ENCODE data around the gene PRAF2.

Gene PRAF2, protein sequence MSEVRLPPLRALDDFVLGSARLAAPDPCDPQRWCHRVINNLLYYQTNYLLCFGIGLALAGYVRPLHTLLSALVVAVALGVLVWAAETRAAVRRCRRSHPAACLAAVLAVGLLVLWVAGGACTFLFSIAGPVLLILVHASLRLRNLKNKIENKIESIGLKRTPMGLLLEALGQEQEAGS

DNA sequence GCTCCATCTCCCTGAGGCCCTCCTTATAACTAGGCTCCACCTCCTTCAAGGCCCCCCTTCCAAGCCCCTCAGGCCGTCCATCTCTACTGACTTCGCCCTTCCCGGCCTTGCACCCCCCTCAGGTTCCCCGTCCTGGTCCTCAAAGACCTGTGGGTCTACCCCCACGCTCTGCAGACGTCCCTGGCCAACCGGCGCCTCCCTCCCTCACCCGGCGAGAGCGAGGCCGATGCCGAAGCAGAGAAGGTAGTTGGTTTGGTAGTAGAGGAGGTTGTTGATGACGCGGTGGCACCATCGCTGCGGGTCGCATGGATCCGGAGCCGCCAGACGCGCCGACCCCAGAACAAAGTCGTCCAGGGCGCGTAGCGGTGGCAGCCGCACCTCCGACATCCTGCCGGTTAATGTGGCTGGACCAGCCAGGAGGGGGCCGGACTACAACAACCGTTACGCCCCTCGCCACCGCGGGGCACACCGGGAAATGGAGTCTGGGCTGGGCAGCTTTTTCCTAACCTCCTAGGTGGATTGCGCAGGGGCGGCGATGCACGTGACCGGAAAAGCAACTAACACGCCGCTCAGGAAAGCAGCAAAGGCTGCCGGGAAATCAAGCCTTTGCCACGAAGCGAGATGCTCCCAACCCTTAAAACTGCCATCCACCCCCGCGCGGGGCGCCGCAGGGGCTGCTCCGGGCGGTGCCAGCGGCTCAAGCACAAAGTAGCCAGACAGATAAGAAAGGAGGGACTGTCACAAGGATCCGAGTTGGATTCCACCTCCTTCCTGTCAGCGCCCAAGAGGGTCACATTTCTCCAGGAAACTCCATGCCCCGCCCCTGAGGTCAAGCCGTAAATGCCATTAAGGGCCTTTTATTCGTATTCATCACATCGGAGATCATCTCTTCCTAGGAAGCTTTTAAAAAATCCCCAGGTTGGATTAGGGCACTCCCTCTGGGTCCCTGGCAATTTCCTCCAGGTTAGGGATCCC, at the start of gene PRAF2:
Gene PRAF2 (minus strand): TSS at position 402 of the 975 bp plus-strand sequence. CDS start 15 bp downstream, at position 387.
- peak; percentile 41 for DNase-seq

DNA sequence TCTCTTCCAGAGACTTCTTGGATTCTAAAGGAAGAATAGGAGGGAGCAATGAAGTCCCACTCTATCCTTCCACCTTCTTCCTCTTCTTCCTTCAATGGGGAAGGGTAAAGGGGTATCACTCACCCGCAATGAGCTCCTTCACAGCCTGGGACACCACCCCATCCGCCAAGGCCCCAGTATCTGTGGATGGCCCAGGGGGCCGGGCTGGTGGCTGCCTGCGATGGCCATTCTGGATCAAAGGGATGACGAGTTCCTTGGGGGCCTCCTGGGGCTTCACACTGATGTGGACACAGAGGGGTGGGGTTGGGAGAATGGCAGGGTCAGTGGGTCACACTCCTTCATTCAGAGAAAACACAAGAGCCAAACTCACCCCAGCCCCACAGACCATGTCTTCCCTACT, 48.7 kb upstream of the PRAF2 start:
- no peak for DNase-seq

- DNase-seq: no peak
Measured at GRCh38 chrX:49120091-49120490, 46.3 kb upstream of the PRAF2 start.

GRCh38 chrX:49117581-49117980, 43.8 kb upstream of the PRAF2 start:
- no peak for DNase-seq

DNA sequence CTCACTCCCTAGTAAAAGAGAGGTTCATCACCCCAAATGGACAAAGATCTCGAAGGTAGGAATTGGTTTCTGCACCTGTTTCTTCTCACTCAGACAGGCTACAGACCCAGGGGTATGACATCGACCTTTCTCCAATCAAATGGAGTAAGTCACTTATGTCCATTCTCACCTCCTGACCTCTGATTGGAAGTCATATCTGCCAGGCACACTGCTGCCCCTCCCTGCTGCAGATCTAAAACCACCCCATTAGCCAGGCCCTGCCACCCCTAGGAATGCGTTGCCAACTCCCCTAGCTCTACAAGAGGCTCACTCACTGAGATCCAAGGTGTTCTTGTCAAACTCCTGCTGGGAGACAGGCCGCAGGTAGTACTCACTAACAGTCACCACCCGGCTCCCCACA, 42.9 kb upstream of the PRAF2 start:
- DNase-seq: no peak

- DNase-seq: no peak
Measured at GRCh38 chrX:49116076-49116475, 42.3 kb upstream of the PRAF2 start.

DNA sequence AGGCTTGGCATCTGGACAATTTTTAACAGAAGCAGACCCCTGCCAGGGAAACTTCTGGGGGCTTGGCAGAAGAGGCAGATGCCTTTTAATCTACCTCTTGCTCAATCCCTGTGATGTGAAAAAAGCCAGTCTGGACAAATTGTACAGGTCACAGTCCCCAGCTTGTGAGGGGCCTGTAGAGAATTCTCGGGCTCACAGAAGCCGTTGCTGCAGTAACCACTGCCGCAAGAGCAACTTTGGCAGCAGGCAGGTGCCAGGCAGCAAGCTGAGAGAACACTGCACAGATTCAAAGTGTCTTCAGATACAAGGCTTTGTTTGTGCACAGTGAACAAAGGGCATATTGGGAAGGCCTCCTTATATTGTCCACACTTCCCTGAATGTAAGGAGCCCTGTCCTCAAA, 38.0 kb upstream of the PRAF2 start:
- DNase-seq: no peak

DNA sequence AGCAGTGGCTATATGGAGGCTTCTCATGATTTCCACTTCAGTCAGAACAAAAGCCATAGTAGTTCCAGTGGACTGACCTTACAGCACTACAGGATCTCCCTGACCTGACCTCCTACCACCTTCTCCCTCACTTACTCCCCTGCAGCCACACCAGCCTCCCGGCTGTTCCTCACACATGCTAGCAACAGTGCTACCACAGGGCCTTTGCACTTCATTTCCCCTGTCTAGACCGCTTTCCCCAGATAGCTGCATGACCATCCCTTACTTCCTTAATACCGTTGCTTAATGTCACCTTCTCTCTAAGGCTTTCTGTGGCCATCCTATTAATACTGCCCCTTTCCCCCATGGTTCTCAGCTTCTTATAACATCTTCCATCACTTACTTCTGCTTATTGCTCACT, 36.6 kb upstream of the PRAF2 start:
- no peak for DNase-seq

GRCh38 chrX:49108641-49109040, 34.8 kb upstream of the PRAF2 start:
- no peak for DNase-seq

DNA sequence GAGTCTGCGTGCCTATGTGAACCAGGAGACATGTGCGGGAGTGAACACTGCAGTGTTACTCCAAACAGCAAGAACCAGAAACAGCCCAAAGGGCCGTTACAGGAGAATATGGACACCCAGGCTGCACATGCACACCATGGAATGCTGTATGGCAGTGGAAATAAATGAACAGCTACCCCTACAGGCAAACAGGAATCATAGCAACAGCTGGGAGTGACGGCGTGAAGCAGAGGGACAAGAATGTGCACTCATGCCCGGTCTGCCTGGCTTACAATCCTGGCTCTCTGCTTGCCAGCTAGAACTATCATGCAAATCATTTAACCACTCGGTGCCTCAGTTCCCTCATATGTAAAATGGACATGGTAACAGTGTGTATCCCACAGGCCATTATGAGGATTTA, 33.1 kb upstream of the PRAF2 start:
- DNase-seq: no peak

DNA sequence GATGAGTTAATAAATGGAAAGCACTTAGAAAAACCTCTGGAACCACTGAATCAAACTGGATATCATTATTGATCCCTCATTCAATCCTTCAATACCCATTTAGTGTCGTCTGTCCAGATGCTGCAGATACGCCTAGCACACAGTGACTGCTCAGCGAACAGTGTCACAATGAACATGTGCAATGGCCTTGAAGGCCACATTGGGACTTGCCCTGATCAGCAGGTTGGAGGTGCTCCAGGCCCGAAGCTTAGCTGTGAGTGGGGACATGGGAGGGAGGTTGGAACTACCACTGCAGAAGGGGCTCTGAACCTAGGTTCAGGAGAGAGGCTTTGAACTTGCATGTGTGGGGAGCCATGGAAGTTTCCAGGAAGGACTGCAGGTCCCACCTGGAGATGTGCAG, 32.5 kb upstream of the PRAF2 start:
- no peak for DNase-seq

DNA sequence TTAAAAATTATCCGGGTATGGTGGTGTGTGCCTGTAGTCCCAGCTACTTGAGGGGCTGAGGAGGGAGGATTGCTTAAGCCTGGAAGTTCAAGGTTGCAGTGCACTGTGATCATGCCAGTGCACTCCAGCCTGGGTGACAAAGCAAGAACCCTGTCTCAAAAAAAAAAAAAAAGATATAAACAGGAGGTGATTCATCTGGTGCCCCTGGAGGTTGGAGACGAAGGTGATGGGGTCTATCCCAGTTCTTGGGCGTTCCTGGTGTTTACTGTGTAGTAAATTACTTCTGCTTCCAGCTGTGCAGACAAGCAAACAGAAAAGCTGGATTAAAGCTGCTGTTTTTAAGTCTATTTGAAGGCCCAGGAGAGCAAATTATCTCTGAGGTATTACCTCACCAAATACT, 29.8 kb upstream of the PRAF2 start:
- no peak for DNase-seq

DNA sequence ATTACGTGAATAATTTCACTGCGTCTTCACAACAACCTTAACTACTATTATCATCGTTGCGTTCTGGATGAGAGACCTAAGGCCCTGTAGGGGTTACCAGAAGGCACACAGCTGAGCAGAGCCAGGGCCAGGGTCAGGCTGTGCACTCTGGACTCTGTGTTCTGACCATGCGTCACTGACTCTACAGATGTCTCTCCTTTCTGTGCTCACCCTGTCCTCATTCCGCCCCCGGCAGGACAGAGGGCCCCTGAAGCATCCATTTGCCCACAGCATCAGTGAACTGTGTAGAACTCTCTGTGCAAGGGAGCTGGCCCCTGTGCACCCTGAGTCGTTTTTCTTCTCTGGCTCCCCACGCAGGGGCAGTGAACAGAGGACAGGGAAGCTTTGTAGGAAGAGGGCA, 28.4 kb upstream of the PRAF2 start:
- DNase-seq: no peak

DNA sequence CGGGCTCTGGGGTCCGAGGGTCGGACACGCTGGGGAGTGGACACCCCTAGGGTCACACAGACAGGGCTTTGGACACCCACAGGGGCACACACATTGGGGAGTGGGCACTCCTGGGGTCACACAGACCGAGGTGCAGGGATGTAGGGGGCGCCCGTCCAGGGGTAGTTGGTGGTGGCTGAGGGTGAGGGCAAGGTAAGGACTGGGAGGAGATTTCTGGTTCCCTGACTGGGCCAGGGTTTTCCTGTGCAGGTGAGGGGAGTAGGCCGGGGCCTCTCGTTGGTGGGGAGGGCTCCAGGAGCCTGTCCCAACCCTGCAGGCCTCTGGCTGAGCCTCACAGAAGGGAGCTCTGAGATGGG, 27.8 kb upstream of the PRAF2 start:
- DNase-seq: no peak

DNA sequence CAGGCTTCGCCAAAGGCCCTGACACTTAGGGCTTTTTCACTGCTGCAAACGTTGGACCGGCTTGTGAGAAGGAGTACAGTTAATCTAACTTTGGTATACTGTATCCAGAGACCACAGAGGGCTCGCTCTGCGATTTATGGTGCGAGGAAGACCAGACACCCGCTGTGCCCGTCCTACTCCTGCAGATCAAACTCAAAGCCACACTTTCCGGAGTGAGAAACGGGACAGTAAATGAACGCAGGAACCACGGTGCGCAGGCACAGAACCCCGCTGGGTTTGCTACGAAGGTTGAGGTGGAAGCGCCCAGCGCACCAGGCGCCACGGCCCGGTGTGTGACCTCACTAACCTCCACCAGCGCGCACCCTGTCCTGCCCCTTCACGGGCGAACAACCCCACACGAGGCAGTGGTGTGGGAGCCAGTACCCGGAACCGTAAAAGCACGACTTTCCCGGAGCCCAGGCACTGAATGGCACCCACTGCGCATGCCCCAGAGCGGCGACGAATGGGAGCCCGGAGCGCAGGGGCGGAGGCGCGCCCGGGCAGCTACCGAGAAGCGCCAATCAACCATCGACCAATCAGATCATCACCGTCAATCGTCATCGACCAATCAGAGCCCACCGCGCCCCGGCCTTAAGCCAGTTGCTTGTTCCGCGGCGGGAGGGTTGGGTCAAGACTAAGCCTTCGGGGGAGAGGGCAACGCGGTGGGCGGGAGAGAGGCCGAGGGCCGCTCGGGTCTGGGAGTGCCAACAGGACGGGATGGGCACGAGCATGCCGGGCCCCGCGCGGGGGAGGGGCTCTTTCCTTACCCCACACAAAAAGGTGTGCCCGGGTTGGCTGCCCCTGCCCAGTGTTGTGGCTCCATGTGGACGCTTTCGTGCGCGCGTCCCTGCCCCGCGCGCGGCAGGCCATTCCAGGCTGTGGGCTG, 27.2 kb upstream of the PRAF2 start:
- DNase-seq: peak; percentile 66

DNA sequence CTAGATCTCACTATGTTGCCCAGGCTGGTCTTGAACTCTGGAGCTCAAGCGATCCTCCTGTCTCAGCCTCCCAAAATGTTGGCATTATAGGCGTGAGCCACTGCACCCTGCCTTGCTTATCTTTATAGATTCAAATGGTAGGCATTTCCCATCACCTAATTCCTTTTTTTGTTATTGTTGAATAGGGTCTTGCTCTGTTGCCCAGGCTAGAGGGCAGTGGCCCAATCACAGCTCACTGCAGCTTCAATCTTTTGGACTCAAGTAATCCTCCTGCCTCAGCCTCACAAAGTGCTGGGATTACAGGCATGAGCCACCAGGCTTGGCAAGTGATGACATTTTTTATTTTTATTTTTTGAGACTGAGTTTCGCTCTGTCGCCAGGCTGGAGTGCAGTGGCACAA, 22.6 kb upstream of the PRAF2 start:
- DNase-seq: no peak

GRCh38 chrX:49089553-49089952, 15.8 kb upstream of the PRAF2 start:
- DNase-seq: no peak

DNA sequence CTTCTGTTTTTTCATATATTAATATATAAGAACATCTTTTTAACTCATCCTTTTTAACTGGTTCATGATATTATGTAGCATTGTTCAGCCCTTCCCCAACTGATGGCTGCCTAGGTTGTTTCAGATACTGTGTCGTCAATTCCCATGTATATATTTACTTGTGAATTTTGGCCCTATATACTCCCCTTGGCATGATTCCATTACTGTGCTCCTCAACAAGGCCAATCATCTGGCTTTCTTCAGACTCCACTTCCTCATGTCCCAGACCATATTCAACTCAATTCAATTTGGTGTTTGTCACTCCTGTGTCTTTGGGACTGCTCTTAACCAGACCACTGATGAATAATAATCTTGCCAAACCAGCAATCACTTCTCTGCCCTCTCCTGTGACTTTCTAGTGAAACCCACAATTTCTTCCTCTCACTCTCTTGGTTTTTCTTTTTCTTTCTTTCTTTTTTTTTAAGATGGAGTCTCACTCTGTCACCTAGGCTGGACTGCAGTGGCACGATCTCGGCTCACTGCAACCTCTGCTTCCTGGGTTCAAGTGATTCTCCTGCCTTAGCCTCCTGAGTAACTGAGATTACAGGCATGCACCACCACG, 8.6 kb upstream of the PRAF2 start:
- DNase-seq: no peak

DNA sequence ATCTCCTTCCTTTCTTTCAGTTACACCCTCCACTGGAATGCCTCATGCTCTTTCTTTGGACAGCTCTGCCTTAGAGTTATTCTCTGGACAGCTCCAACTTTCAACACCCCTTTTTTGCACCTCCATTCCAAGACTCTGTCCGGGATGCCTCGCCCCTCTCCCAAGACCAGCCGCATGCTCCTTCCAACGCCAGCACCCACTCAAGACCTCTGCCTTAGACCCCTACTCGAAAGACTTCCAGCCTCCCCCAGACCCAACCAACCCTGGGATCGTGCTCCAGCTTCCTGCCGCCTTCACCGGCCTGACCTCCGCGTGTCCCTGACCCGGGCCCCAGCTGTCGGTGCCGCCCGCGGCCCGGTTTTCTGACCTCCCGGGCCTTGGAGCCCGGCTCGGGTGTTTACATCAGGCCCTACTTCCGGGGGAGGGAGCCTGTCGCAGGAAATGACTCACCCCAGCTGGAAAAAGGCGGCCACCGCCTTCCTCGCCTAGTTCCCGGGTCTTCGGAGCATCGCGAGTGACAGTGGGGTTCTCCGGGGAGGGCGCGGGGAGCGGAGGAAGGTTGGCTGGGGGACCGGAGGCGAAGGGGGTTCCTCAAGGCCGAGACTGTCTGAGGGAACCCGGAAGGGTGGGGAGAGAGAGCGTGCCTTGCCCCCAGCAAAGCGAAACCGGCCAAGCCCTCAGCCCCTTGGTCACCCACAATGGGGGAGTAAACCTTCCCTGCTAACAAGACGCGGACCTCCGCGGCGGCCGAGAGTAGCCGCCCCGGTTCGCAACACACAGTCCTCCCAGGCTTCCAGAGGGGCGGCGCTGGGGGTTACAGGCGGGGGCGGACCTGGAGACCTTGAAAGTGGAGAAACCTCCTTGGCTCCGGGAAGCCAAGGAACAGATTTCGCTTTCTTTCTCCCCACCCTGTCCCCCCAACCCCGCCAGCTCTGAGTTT, 6.0 kb upstream of the PRAF2 start, which contains the start of gene WDR45:
Gene WDR45 (minus strand): TSS at position 399 of the 940 bp plus-strand sequence. CDS start 1,792 bp downstream, outside the sequence.
- DNase-seq: peak; percentile 7

- no peak for DNase-seq
Measured at GRCh38 chrX:49077941-49078340, 4.1 kb upstream of the PRAF2 start.

- no peak for DNase-seq
Measured at GRCh38 chrX:49075347-49075746, 1.5 kb upstream of the PRAF2 start.

DNA sequence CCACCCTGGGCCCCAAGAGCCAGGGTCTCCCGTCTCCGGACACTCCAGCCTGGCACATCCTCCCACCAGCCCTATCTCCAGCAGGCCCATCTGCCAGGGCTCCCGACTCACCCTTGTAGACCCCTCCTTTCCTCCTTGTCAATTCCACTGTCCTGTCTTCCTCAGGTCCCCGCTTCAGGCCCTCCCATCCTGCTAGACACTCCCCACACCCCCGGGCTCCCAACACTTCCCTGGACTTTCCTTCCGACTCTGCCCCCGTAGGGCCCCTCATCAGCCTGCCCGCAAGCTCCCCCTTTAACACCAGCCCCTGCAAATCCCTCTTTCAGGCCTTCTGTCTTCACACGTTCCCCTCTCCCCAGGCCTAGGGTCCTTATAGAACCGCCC, 1.1 kb downstream of the PRAF2 start:
- no peak for DNase-seq
